IPS DF 19.7 (cell line): ENCODE results near the gene TMTC1.

Experiments used
- DNase-seq: peaks from one replicate; pipeline ENCODE4 v3.0.0-alpha.2; 2013; ENCODE audit warnings: low read depth, low spot score

Gene TMTC1

GRCh38 chr12:29711381-29711780 lies 72.4 kb downstream of the TMTC1 start:
- DNase-seq = no peak

GRCh38 chr12:29710104-29710503 lies 73.6 kb downstream of the TMTC1 start:
- peak; percentile 78 for DNase-seq

- DNase-seq = no peak
These were observed 74.2 kb downstream of the TMTC1 start for GRCh38 chr12:29709496-29710040.

DNA sequence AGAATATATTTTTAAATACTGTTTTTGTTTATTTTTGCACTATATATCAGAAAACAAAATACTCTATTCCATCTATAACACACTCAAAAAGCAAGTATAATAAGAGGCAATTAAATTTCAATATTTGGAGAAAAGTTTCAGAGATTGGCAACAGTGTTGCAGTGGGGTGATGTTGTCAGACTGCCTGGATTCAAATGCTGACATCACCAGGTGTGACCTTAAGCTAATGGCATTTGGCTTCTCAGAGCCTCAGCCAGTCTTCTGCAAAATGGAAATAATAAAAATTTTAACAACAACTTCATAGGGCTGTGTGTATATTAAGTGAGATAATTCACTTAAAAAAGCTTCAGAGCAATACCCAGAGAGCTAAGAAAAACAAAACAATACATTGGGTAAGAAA lies 74.7 kb downstream of the TMTC1 start:
- DNase-seq = no peak

DNA sequence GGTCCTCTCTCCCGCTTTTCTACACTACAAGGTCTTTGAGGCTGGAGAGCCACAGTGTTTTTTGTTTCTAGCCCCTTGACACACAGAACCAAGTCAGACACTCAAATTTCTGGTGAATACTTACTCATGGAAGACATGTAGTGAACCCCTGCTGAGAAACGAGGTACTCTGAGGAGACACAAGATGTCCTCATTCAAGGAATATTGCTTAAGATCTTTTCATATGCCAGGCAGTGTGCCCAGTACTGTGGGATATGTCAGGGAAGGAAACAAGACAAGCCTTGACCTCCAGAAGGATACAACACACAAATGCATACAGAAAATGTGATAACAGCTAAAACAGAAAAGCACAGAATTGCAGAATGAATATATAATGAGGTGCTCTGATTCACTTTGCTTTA lies 75.9 kb downstream of the TMTC1 start:
- no peak for DNase-seq

GRCh38 chr12:29706311-29706710 lies 77.4 kb downstream of the TMTC1 start:
- no peak for DNase-seq

DNA sequence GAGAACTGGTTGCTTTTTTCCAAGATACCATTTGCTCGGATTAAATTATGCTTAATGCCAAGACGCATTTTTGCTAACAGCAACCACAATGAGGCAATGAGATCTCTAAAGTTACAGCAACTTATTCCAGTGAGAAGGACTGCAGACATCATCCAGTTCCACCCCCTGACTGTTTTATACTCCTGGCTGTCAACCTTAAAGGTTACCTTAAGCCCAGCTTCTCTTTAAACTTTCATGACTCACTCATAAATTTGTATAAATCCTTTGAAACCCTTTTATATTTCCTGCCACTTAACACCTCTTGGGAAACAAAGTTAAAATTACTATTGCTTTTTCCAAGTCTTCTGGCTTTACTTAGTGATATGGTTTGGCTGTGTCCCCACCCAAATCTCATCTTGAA lies 80.2 kb downstream of the TMTC1 start:
- DNase-seq = no peak

DNA sequence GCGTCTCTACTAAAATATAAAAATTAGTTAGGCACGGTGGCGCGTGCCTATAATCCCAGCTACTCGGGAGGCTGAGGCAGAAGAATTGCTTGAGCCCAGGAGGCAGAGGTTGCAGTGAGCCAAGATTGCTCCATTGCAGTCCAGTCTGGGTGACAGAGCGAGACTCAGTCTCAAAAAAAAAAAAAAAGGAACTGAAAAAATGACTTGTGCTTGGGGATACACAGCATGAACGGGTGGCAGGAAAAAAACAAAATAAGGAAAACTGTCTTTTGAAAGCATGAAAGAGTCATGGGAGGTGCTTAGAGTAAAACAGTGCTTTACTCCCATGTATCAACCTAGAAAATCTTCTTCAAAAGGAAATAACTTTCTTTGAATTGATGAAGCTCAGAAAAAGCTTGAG lies 80.8 kb downstream of the TMTC1 start:
- DNase-seq = no peak

GRCh38 chr12:29702222-29702621 lies 81.5 kb downstream of the TMTC1 start:
- DNase-seq = no peak

- DNase-seq = no peak
These were observed 82.8 kb downstream of the TMTC1 start for GRCh38 chr12:29700761-29701481.

DNA sequence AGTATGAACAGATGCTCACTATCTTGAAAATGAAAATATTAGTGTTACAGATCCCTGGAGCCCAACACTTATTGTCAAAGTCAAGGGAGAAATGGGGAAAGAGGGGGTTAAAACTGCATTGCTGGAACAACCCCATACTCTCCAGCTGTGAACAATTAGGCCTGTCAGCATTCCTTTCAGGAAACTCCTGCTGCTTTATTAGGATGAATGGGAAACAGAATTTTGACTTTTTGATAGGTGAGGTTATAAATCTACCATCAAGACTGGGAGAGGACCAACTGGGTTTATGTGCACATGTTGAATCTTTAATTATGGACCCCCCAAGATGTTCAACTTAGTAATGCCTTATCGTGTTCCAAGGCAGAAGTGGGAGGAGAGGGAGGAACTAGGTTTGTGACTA lies 85.0 kb downstream of the TMTC1 start:
- DNase-seq = no peak

GRCh38 chr12:29695800-29696199 lies 87.9 kb downstream of the TMTC1 start:
- DNase-seq = no peak

- DNase-seq = no peak
These were observed 88.7 kb downstream of the TMTC1 start for GRCh38 chr12:29695026-29695425.

DNA sequence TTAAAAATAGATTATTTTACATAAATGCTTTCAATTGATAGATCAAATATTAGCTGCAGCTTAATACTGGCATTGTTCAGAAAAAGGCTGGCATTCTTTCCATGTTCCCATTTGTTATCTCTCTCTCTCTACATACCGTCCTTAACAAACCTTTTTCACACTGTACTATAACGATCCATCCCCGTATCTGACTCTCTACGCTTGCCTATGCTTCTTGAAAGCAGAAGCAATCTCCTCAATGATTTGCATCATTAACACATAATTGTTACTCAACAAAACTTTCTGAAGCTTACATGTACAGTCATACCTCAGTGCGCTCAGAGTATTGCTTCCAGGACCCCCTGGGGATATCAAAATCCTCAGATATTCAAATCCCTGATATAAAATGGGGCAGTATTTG lies 89.7 kb downstream of the TMTC1 start:
- no peak for DNase-seq

DNA sequence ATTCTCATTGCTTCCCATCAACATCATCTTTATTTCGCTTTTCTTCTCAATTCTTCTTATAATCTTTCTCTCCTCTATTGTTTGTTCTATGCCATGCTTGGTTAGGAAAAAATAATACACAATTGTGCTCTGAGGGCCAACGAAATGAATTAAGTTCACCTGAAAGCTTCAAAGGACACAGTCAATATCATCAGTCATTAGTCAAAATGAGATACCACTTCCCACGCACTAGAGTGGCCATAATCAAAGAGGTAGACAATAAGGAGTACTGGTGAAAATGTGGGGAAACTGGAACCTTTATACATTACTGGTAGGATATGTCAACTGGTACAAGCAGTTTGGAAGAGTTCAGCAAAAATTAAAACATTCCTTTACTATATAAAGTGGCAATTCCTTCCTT lies 91.5 kb downstream of the TMTC1 start:
- DNase-seq = no peak

GRCh38 chr12:29691161-29691854 lies 92.4 kb downstream of the TMTC1 start:
- peak; percentile 68 for DNase-seq

- DNase-seq = no peak
These were observed 93.0 kb downstream of the TMTC1 start for GRCh38 chr12:29690728-29691127.

GRCh38 chr12:29688914-29689313 lies 94.8 kb downstream of the TMTC1 start:
- DNase-seq = no peak

DNA sequence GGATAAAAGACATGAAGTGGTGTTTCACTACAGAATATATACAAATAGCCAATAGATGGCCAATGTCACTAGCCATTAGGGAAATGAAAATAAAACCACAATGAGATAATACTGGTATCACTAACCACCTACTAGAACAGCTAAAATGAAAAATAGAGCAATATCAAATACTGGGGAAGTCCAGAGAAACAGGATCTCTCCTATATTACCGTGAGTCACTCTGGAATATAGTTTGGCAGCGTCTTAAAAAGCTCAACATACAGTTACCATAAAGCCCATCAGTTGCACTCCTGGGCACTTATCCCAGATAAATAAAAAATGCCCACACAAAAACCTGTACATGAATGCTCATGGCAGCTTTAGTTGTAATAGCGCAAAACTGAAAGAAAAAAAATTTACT lies 101.7 kb downstream of the TMTC1 start:
- no peak for DNase-seq

DNA sequence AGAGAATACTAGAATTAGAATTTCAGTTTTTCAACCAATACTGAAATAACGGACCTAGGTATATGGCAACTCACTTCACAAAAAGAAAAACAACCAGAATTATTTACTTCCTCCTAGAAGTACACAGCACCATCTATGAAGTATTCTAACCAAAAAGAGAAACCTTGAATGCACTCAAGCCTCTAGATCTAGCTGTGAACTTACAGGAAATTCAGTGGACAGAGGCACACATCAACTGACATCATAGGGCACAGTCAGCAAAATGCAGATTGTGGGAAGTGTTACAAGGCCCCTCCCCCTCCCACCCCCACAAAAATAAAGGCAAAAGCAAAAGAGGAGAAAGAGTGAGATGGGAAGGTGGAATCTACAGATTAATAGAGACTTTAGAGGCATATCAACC lies 102.4 kb downstream of the TMTC1 start:
- no peak for DNase-seq

GRCh38 chr12:29676676-29677075 lies 107.1 kb downstream of the TMTC1 start:
- DNase-seq = no peak

DNA sequence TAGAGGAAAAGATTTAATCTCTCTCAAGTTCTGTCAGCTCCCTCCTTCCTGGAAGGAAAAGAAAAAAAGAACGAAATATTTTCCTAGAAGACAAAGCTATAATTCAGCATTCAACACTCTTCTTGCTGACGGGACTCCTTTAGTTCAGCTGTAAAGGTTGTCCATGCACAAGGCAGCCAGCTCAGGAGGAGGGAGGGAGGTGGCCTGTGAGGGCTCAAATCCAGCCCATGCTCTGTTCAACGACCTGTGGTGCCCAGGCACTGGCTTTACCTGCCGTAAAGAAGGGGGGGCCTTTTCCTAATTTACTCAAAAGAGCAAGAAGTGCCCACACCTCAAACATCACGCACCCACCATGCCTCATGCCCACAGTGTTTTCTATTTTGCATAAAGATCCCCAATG lies 109.3 kb downstream of the TMTC1 start:
- DNase-seq = no peak

- DNase-seq = no peak
These were observed 110.4 kb downstream of the TMTC1 start for GRCh38 chr12:29673346-29673745.
